ENCODE data around the gene EDAR. TPM values are rescaled to one million over a fixed set of nuclear protein-coding genes. Genes with fewer than 3 reads are reported as not detected.

Gene EDAR
- total and polyA plus RNA-seq, 8 donors, result 0.93 to 1.1 TPM; not detected in 6

- Histone ChIP-seq H3K27me3 (no peaks in the 10 kb centered on the region), H3K4me1 (no peaks in the 10 kb centered on the region), H3K27ac (no peak overlapping the region), H3K9me3 (no peaks in the 10 kb centered on the region), H3K4me3 (no peak overlapping the region), H3K36me3 (no peaks in the 10 kb centered on the region)
- DNase-seq, result no peak
- 76 to 86% (median 83%) methylated on average over 4 of the region's 4 CpGs for WGBS, 5 donors
- no peak for TF ChIP-seq CTCF (IDR thresholded peaks at IDR 0.05)
- no peak for TF ChIP-seq POLR2A (IDR thresholded peaks at IDR 0.05)
- TF ChIP-seq POLR2AphosphoS5 (IDR thresholded peaks at IDR 0.05), result no peak
- TF ChIP-seq EP300 (IDR thresholded peaks at IDR 0.05), result no peak
- intact Hi-C loops (cut with DNase I; ENCODE audit: low total_unique reads), result no loop called here
Measured at GRCh38 chr2:109006971-109007370, 18.0 kb upstream of the EDAR start.

- Histone ChIP-seq H3K27me3 (no peaks in the 10 kb centered on the region), H3K9me3 (no peaks in the 10 kb centered on the region), H3K27ac (no peak overlapping the region), H3K4me1 (no peaks in the 10 kb centered on the region), H3K4me3 (no peak overlapping the region), H3K36me3 (no peaks in the 10 kb centered on the region)
- DNase-seq, result no peak
- TF ChIP-seq POLR2AphosphoS5 (IDR thresholded peaks at IDR 0.05) (no peak), POLR2A (IDR thresholded peaks at IDR 0.05) (no peak), EP300 (IDR thresholded peaks at IDR 0.05) (no peak), CTCF (IDR thresholded peaks at IDR 0.05) (no peak)
- 82 to 93% (median 90%) methylated on average over 20 of the region's 20 CpGs for WGBS, 5 donors
- intact Hi-C loops (cut with DNase I; ENCODE audit: low total_unique reads), result no loop called here
Measured at GRCh38 chr2:109005686-109006204, 16.7 kb upstream of the EDAR start.

- no peaks in the 10 kb centered on the region for H3K9me3 ChIP-seq
- H3K36me3 ChIP-seq, result no peaks in the 10 kb centered on the region
- DNase-seq, result no peak
- TF ChIP-seq EP300 (IDR thresholded peaks at IDR 0.05) (no peak), POLR2A (IDR thresholded peaks at IDR 0.05) (no peak), POLR2AphosphoS5 (IDR thresholded peaks at IDR 0.05) (no peak), CTCF (IDR thresholded peaks at IDR 0.05) (no peak)
- no peak overlapping the region for H3K4me3 ChIP-seq
- WGBS, 5 donors, result 61 to 81% (median 75%) methylated on average over 3 of the region's 3 CpGs
- H3K27me3 ChIP-seq, result no peaks in the 10 kb centered on the region
- intact Hi-C loops (cut with DNase I; ENCODE audit: low total_unique reads), result no loop called here
- H3K4me1 ChIP-seq, result no peaks in the 10 kb centered on the region
- no peak overlapping the region for H3K27ac ChIP-seq
Measured at GRCh38 chr2:109001201-109001600, 12.2 kb upstream of the EDAR start.

GRCh38 chr2:109000738-109001137, 11.7 kb upstream of the EDAR start:
- H3K9me3 ChIP-seq, result no peaks in the 10 kb centered on the region
- no peaks in the 10 kb centered on the region for H3K36me3 ChIP-seq
- no peak overlapping the region for H3K4me3 ChIP-seq
- H3K27me3 ChIP-seq, result no peaks in the 10 kb centered on the region
- intact Hi-C loops (cut with DNase I; ENCODE audit: low total_unique reads), result no loop called here
- no peak overlapping the region for H3K27ac ChIP-seq
- no peak for DNase-seq
- no peaks in the 10 kb centered on the region for H3K4me1 ChIP-seq
- TF ChIP-seq EP300 (IDR thresholded peaks at IDR 0.05), result no peak
- TF ChIP-seq CTCF (IDR thresholded peaks at IDR 0.05), result no peak
- TF ChIP-seq POLR2A (IDR thresholded peaks at IDR 0.05), result no peak
- TF ChIP-seq POLR2AphosphoS5 (IDR thresholded peaks at IDR 0.05), result no peak
- 50 to 80% (median 65%) methylated on average over 4 of the region's 4 CpGs for WGBS, 5 donors

Data from stomach (tissue), 9 donors.